GM13976 (cell line): Measurements from ENCODE around the gene SERGEF.

Source experiments
- DNase-seq: peaks from one replicate; pipeline ENCODE4 v3.0.0; 2012; ENCODE audit warnings: low spot score
- in situ Hi-C: fragments of 300-500 bp; cut with MboI; formaldehyde crosslinking; loops from one replicate; pipeline ENCODE4 v1.12.0; 2022; ENCODE audit warnings: low sequenced_read_pairs, mixed read lengths, inconsistent platforms; ENCODE audit not compliant: unreplicated experiment
- TF ChIP-seq, protein P1 (sequence below): IDR thresholded peaks from 2 replicates; pipeline ENCODE4 v1.5.1; 2012; ENCODE audit warnings: borderline replicate concordance, mild to moderate bottlenecking; ENCODE audit not compliant: insufficient read depth; ENCODE audit errors: extremely low read depth, missing control alignments, control extremely low read depth

Gene SERGEF

DNA sequence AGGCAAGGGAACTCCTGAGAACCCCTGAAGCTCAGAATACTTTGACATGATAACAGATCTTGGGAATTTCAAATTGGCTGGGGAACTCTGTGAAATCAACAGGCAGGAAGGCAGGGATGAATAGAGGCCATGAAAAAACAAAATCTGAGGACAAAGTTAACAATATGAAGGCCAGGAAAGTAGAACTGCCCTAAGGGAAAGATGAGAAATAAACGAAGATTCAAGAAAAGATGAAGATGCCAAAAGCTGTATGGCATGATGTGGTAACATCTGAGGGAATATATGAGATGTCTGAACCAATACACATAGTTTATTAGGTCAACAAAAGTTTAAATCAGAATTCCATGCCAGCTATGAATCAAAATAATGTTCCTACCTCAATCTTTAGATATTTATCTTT lies 25.0 kb downstream of the SERGEF start:
- no peak for DNase-seq
- in situ Hi-C loops = loop anchor here (10.0 kb wide), 1 partner anchor 393 kb away; no protein-coding TSS in a partner anchor
- TF ChIP-seq, protein P1, sequence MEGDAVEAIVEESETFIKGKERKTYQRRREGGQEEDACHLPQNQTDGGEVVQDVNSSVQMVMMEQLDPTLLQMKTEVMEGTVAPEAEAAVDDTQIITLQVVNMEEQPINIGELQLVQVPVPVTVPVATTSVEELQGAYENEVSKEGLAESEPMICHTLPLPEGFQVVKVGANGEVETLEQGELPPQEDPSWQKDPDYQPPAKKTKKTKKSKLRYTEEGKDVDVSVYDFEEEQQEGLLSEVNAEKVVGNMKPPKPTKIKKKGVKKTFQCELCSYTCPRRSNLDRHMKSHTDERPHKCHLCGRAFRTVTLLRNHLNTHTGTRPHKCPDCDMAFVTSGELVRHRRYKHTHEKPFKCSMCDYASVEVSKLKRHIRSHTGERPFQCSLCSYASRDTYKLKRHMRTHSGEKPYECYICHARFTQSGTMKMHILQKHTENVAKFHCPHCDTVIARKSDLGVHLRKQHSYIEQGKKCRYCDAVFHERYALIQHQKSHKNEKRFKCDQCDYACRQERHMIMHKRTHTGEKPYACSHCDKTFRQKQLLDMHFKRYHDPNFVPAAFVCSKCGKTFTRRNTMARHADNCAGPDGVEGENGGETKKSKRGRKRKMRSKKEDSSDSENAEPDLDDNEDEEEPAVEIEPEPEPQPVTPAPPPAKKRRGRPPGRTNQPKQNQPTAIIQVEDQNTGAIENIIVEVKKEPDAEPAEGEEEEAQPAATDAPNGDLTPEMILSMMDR = no peak

DNA sequence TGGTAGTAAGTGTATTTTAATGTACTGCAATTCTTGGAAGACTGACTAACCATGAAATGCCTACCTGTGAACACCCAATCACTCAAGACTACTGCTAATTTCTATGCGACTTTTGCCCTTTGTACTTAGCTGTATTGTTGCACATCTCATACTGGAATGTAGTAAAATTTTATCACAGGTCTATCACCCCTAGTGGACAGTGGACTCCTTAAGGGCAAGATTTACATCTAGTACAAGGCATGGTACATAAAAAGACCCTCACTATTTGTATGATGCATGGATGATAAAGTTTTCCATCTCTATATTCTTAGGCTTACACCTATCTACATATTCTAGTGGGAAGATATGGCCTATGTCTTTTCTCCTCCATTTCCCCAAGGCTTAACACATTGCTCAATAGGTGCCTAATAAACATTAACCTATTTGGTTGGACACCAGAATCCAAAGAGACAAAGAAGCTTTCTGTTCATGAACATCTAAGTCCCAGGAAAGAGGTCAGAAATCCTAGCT lies 26.1 kb downstream of the SERGEF start:
- in situ Hi-C loops = loop anchor here (10.0 kb wide), 1 partner anchor 392 kb away; no protein-coding TSS in a partner anchor

DNA sequence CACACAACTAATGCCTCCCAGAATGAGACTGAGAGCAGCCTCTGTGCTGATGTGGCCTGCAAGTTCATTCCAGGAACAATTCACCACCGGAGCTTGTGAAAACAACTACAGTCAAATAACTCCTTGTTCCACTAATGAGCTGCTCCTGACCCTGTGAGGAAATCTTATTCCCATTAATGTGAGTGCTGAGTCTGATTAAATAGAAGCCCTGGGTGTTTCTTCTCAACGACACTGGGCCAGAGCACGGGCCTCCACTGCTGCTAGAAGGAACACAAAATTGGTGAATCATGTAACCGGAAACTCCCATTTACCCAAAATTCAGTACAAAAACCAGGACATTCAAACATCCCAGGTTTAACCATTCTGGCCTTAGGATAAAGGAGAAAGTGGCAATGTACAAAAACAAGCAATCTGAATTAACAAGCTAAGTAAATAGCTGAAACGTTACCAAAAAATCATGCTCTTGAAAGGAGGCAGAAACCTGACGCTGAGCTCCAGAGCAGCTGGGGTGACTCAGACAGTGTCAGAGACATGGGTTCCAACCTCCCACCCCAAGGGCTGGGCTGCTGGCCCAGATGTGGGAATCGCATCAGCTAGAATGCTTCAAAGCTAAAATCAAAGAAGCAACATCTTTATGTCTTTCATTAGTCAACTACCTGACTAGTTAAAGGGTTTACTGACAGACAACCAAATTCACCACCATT lies 26.7 kb downstream of the SERGEF start:
- DNase-seq = no peak

More for the DNA sequence above, 26.1 kb downstream of the SERGEF start:
- no peak for DNase-seq
- TF ChIP-seq, protein P1 = no peak

DNA sequence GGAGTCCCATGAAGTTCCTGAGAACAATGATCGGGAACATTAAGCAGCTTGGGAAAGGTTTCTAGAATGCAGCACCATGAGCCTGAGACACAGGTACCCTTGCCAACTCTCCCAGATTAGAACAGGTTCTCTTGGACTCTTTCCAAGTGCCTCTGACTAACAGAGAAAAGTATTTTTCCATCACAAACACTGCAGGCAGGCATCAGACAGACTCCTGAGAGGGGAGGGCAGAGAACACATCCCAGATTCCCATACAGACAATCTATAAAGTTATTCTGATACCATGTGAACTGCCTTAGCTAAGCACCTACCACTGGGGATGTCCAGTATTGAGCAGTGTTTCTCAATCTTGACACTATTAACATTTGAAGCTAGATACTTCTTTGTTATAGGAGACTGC lies 27.3 kb downstream of the SERGEF start:
- no peak for DNase-seq
- in situ Hi-C loops = loop anchor here (10.0 kb wide), 1 partner anchor 391 kb away; no protein-coding TSS in a partner anchor
- TF ChIP-seq, protein P1 = no peak

More for the DNA sequence above, 26.7 kb downstream of the SERGEF start:
- TF ChIP-seq, protein P1 = no peak
- in situ Hi-C loops = loop anchor here (10.0 kb wide), 1 partner anchor 391 kb away; no protein-coding TSS in a partner anchor

DNA sequence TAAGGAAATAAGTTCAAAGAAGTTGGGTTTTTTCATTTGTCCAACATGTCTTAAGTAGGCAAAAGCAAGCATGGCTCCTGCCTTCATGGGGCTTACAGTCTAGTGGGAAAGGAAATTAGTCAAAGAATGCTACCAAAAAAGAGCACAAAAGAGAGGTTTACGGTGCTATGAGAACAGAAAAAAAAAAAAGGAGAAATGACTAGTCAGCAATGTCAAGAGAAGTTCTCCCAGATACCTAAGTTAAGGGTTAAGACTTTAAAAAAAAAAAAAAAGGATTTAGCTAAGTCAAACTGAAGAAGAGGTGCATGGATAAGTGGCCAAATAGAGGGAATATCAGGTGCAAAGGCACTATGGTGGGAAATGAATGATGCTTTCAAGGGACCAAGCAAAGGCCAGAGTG lies 29.3 kb downstream of the SERGEF start:
- in situ Hi-C loops = loop anchor here (10.0 kb wide), 1 partner anchor 389 kb away; no protein-coding TSS in a partner anchor
- TF ChIP-seq, protein P1 = no peak
- no peak for DNase-seq

DNA sequence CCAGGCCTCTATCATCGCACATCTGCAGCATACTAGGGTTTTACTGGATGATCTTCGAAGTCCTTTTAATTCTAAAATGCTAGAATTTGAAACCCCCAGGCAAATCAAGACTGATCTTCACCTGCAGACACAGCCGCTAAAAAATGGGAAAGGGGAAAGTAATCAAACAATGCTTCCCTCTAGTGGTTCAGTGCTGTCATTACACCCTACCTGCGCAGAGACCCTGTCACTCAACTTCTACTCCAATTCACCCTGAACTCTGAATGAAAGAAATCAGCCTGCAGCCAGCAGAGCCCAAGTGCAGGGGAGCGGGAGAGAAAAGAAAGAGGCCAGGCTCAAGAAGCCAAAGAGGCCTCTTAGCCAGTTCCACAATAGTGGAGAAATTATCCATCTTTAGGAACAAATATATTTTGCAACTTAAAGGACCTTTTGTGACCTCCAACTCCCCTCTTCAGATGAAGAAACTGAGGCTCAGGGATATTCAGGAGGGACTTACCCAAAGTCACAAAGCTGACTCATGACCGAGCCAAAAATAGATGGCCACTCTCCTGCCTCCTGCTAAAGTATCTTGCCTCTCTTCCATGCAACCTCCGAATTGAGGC lies 33.0 kb downstream of the SERGEF start:
- peak; percentile 59 for DNase-seq
- TF ChIP-seq, protein P1 = peak; percentile 89
- in situ Hi-C loops = loop anchor here (10.0 kb wide), 2 partner anchors 225 to 385 kb away; no protein-coding TSS in a partner anchor
